Nephron progenitor cell (in vitro differentiated cells): Measurements from ENCODE around the gene STK17A.

Experiments used
- DNase-seq: peaks from one replicate; pipeline ENCODE4 v3.0.0; 2021
- H3K27ac Mint-ChIP-seq: 2 replicates; pipeline ENCODE4 v1.8.0; 2021; ENCODE audit warnings: mild to moderate bottlenecking, moderate library complexity, mixed read lengths
- H3K27me3 Mint-ChIP-seq: 2 replicates; pipeline ENCODE4 v1.8.0; 2021; ENCODE audit warnings: mild to moderate bottlenecking, low read depth, mixed read lengths; ENCODE audit not compliant: poor library complexity
- H3K36me3 Mint-ChIP-seq: 2 replicates; pipeline ENCODE4 v1.8.0; 2021; ENCODE audit warnings: low read depth, mixed read lengths
- H3K4me1 Mint-ChIP-seq: 2 replicates; pipeline ENCODE4 v1.8.0; 2021; ENCODE audit warnings: mixed read lengths
- H3K4me3 Mint-ChIP-seq: 2 replicates; pipeline ENCODE4 v1.8.0; 2021; ENCODE audit warnings: mild to moderate bottlenecking, moderate library complexity, mixed read lengths
- H3K9me3 Mint-ChIP-seq: 2 replicates; pipeline ENCODE4 v1.8.0; 2021; ENCODE audit warnings: mild to moderate bottlenecking, moderate library complexity, mixed read lengths
- TF ChIP-seq, protein P1 (sequence below): fragments of 200-600 bp; sonication (generic); IDR thresholded peaks from 2 replicates; pipeline ENCODE4 v1.5.0; 2021; ENCODE audit warnings: antibody characterized with exemption

The STK17A gene

GRCh38 chr7:43537765-43538403, 45.0 kb upstream of the STK17A start:
- H3K27ac Mint-ChIP-seq = no peak overlapping the region
- no peak overlapping the region for H3K4me3 Mint-ChIP-seq
- peaks cover 23% of the 10 kb centered on the region for H3K4me1 Mint-ChIP-seq
- no peaks in the 10 kb centered on the region for H3K9me3 Mint-ChIP-seq
- no peaks in the 10 kb centered on the region for H3K27me3 Mint-ChIP-seq
- no peak for DNase-seq
- H3K36me3 Mint-ChIP-seq = no peaks in the 10 kb centered on the region
- TF ChIP-seq, protein P1, sequence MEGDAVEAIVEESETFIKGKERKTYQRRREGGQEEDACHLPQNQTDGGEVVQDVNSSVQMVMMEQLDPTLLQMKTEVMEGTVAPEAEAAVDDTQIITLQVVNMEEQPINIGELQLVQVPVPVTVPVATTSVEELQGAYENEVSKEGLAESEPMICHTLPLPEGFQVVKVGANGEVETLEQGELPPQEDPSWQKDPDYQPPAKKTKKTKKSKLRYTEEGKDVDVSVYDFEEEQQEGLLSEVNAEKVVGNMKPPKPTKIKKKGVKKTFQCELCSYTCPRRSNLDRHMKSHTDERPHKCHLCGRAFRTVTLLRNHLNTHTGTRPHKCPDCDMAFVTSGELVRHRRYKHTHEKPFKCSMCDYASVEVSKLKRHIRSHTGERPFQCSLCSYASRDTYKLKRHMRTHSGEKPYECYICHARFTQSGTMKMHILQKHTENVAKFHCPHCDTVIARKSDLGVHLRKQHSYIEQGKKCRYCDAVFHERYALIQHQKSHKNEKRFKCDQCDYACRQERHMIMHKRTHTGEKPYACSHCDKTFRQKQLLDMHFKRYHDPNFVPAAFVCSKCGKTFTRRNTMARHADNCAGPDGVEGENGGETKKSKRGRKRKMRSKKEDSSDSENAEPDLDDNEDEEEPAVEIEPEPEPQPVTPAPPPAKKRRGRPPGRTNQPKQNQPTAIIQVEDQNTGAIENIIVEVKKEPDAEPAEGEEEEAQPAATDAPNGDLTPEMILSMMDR = no peak

DNA sequence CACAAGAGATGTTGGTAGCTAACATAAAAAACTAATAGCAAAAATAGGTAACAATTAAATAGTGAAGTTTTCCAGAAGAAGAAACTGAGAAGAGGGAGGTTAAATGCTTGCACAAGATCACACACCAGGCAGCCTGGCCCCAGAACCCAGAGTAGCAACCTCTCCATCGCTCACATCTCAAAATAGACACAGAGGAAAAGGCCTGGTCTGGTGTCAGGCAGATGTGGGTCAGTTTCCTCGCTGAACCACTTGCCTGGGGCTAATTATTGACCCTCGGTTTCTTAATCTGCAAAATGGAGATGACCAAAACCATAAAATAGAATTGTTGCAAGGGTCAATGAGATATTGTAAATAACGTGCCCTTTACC, 44.5 kb upstream of the STK17A start:
- H3K27me3 Mint-ChIP-seq = no peaks in the 10 kb centered on the region
- H3K27ac Mint-ChIP-seq = no peak overlapping the region
- H3K4me3 Mint-ChIP-seq = no peak overlapping the region
- H3K4me1 Mint-ChIP-seq = peaks cover 23% of the 10 kb centered on the region
- no peaks in the 10 kb centered on the region for H3K36me3 Mint-ChIP-seq
- no peak for DNase-seq
- no peaks in the 10 kb centered on the region for H3K9me3 Mint-ChIP-seq
- TF ChIP-seq, protein P1 = no peak

- TF ChIP-seq, protein P1 = no peak
- H3K27ac Mint-ChIP-seq = no peak overlapping the region
- peaks cover 4% of the 10 kb centered on the region for H3K27me3 Mint-ChIP-seq
- no peak for DNase-seq
- peaks cover 1% of the 10 kb centered on the region for H3K36me3 Mint-ChIP-seq
- peaks cover 5% of the 10 kb centered on the region for H3K9me3 Mint-ChIP-seq
- H3K4me1 Mint-ChIP-seq = peaks cover 19% of the 10 kb centered on the region
- no peak overlapping the region for H3K4me3 Mint-ChIP-seq
These were observed 42.4 kb upstream of the STK17A start for GRCh38 chr7:43540471-43540870.

GRCh38 chr7:43542716-43543115, 40.2 kb upstream of the STK17A start:
- H3K27ac Mint-ChIP-seq = no peak overlapping the region
- peaks cover 23% of the 10 kb centered on the region for H3K9me3 Mint-ChIP-seq
- peaks cover 5% of the 10 kb centered on the region for H3K36me3 Mint-ChIP-seq
- H3K4me1 Mint-ChIP-seq = peaks cover 6% of the 10 kb centered on the region
- TF ChIP-seq, protein P1 = no peak
- peaks cover 4% of the 10 kb centered on the region for H3K27me3 Mint-ChIP-seq
- H3K4me3 Mint-ChIP-seq = no peak overlapping the region
- no peak for DNase-seq

DNA sequence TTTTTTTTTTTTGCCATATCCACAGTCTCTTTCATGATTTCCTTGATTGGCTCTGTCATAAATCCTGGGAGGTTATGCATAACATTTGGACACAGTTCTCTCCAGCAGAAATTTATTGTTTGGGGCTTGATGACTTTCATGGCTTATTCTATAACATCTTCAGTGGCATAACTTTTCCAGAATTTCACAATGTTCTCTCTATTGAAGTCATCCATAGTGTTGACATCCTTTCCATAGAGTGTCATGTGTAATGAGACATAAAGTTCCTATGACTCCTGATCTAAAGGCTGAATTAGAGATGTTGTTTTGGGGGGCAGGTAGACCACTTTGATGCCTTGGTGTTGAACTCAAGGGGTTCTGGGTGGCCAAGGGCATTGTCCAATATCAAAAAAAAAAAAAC, 36.7 kb upstream of the STK17A start:
- no peak overlapping the region for H3K4me3 Mint-ChIP-seq
- H3K9me3 Mint-ChIP-seq = peaks cover 23% of the 10 kb centered on the region
- no peak overlapping the region for H3K27ac Mint-ChIP-seq
- H3K27me3 Mint-ChIP-seq = peaks cover 7% of the 10 kb centered on the region
- H3K4me1 Mint-ChIP-seq = peaks cover 13% of the 10 kb centered on the region
- no peak for DNase-seq
- H3K36me3 Mint-ChIP-seq = peaks cover 5% of the 10 kb centered on the region
- TF ChIP-seq, protein P1 = no peak

- Mint-ChIP-seq H3K27ac (no peak overlapping the region), H3K27me3 (peaks cover 10% of the 10 kb centered on the region), H3K4me1 (peaks cover 13% of the 10 kb centered on the region), H3K4me3 (no peak overlapping the region), H3K9me3 (peaks cover 19% of the 10 kb centered on the region), H3K36me3 (peaks cover 4% of the 10 kb centered on the region)
- DNase-seq = no peak
- TF ChIP-seq, protein P1 = no peak
These were observed 32.5 kb upstream of the STK17A start for GRCh38 chr7:43550427-43550826.
